GM19468 (cell line): ENCODE results near the gene SNTB2.

ENCODE experiments used
- ATAC-seq: cut with Tn5 transposase; IDR thresholded peaks from one replicate; pipeline ENCODE4 v1.9.1; 2021; ENCODE audit warnings: mild to moderate bottlenecking, moderate library complexity, moderate number of reproducible peaks; ENCODE audit not compliant: unreplicated experiment; ENCODE audit errors: extremely low read depth

Gene SNTB2

GRCh38 chr16:69179328-69180010 is 7.5 kb upstream of the SNTB2 start:
- ATAC-seq = no peak

- ATAC-seq = no peak
These were observed 7.0 kb upstream of the SNTB2 start for GRCh38 chr16:69180011-69180338.

- no peak for ATAC-seq
These were observed 4.1 kb upstream of the SNTB2 start for GRCh38 chr16:69182730-69183416.

GRCh38 chr16:69187446-69188235 is 677 bp downstream of the SNTB2 start:
- no peak for ATAC-seq

- no peak for ATAC-seq
These were observed 1.2 kb downstream of the SNTB2 start for GRCh38 chr16:69188236-69188549.

- ATAC-seq = no peak
These were observed 1.8 kb downstream of the SNTB2 start for GRCh38 chr16:69188716-69189115.

GRCh38 chr16:69190046-69190588 is 3.2 kb downstream of the SNTB2 start:
- no peak for ATAC-seq

GRCh38 chr16:69190598-69190997 is 3.6 kb downstream of the SNTB2 start:
- no peak for ATAC-seq

GRCh38 chr16:69191136-69191535 is 4.2 kb downstream of the SNTB2 start:
- no peak for ATAC-seq

GRCh38 chr16:69193855-69194254 is 6.9 kb downstream of the SNTB2 start:
- no peak for ATAC-seq

- ATAC-seq = no peak
These were observed 7.5 kb downstream of the SNTB2 start for GRCh38 chr16:69194488-69194887.

- ATAC-seq = no peak
These were observed 8.5 kb downstream of the SNTB2 start for GRCh38 chr16:69195369-69196029.

GRCh38 chr16:69197573-69197972 is 10.6 kb downstream of the SNTB2 start:
- no peak for ATAC-seq

- ATAC-seq = no peak
These were observed 12.4 kb downstream of the SNTB2 start for GRCh38 chr16:69199382-69199781.

- no peak for ATAC-seq
These were observed 14.3 kb downstream of the SNTB2 start for GRCh38 chr16:69201291-69201690.

GRCh38 chr16:69201787-69202186 is 14.8 kb downstream of the SNTB2 start:
- ATAC-seq = no peak

GRCh38 chr16:69204172-69204571 is 17.2 kb downstream of the SNTB2 start:
- ATAC-seq = no peak

- ATAC-seq = no peak
These were observed 22.8 kb downstream of the SNTB2 start for GRCh38 chr16:69209735-69210134.

GRCh38 chr16:69217433-69217832 is 30.5 kb downstream of the SNTB2 start:
- no peak for ATAC-seq

- no peak for ATAC-seq
These were observed 32.3 kb downstream of the SNTB2 start for GRCh38 chr16:69219279-69219678.

GRCh38 chr16:69223882-69224281 is 36.9 kb downstream of the SNTB2 start:
- ATAC-seq = no peak
